Endothelial cell (in vitro differentiated cells): Measurements from ENCODE around the gene PKIG. TPM values are rescaled to one million over a fixed set of nuclear protein-coding genes. Genes with fewer than 3 reads are reported as not detected.

Source experiments
- DNase-seq: peaks from one replicate; pipeline ENCODE4 v3.0.0; 2021; ENCODE audit warnings: low spot score
- H3K27ac Mint-ChIP-seq: one replicate; pipeline ENCODE4 v1.8.0; 2021; ENCODE audit warnings: mixed read lengths, inconsistent platforms; ENCODE audit not compliant: unreplicated experiment
- H3K27me3 Mint-ChIP-seq: one replicate; pipeline ENCODE4 v1.8.0; 2021; ENCODE audit warnings: mild to moderate bottlenecking, moderate library complexity, mixed read lengths, inconsistent platforms; ENCODE audit not compliant: unreplicated experiment
- H3K36me3 Mint-ChIP-seq: one replicate; pipeline ENCODE4 v1.8.0; 2021; ENCODE audit warnings: mild to moderate bottlenecking, low read depth, mixed read lengths, inconsistent platforms; ENCODE audit not compliant: unreplicated experiment
- H3K4me1 Mint-ChIP-seq: one replicate; pipeline ENCODE4 v1.8.0; 2021; ENCODE audit warnings: mild to moderate bottlenecking, mixed read lengths, inconsistent platforms; ENCODE audit not compliant: unreplicated experiment
- H3K4me3 Mint-ChIP-seq: one replicate; pipeline ENCODE4 v1.8.0; 2021; ENCODE audit warnings: mild to moderate bottlenecking, mixed read lengths, inconsistent platforms; ENCODE audit not compliant: unreplicated experiment
- H3K9me3 Mint-ChIP-seq: one replicate; pipeline ENCODE4 v1.8.0; 2021; ENCODE audit warnings: mixed read lengths, inconsistent platforms; ENCODE audit not compliant: unreplicated experiment
- CTCF ChIP-seq: fragments of 200-600 bp; sonication (generic); IDR thresholded peaks from one replicate; pipeline ENCODE4 v1.5.0; 2021; ENCODE audit warnings: antibody characterized with exemption; ENCODE audit not compliant: unreplicated experiment
- total RNA-seq: library from RNA; stranded (reverse); fragmentation: NEBNext Ultra II Directional; extraction: Animal tissue kit (Norgen Biotek cat#: 25700); gene quantifications from one replicate; pipeline ENCODE4 v1.2.1, GENCODE V29; 2021; ENCODE audit not compliant: unreplicated experiment

PKIG gene
- total RNA-seq, 1 donor from 2014 or later: 184 TPM

GRCh38 chr20:44621325-44621724 lies 38.9 kb downstream of the PKIG start:
- Mint-ChIP-seq H3K27ac (peak overlapping the region; percentile 32), H3K4me3 (peak overlapping the region; percentile 57), H3K27me3 (peaks cover 22% of the 10 kb centered on the region), H3K4me1 (peaks cover 5% of the 10 kb centered on the region), H3K36me3 (peaks cover 73% of the 10 kb centered on the region), H3K9me3 (no peaks in the 10 kb centered on the region)
- no peak for TF ChIP-seq CTCF
- DNase-seq: no peak

- Mint-ChIP-seq H3K4me3 (peak overlapping the region; percentile 57), H3K27me3 (peaks cover 25% of the 10 kb centered on the region), H3K4me1 (peaks cover 3% of the 10 kb centered on the region), H3K27ac (peak overlapping the region; percentile 32), H3K36me3 (peaks cover 74% of the 10 kb centered on the region), H3K9me3 (no peaks in the 10 kb centered on the region)
- no peak for TF ChIP-seq CTCF
- DNase-seq: no peak
Observed at GRCh38 chr20:44621939-44622338, 39.6 kb downstream of the PKIG start.

- Mint-ChIP-seq H3K9me3 (no peaks in the 10 kb centered on the region), H3K27ac (no peak overlapping the region), H3K36me3 (peaks cover 75% of the 10 kb centered on the region), H3K27me3 (peaks cover 29% of the 10 kb centered on the region), H3K4me3 (no peak overlapping the region), H3K4me1 (peaks cover 3% of the 10 kb centered on the region)
- no peak for TF ChIP-seq CTCF
- no peak for DNase-seq
Observed at GRCh38 chr20:44622501-44623270, 40.3 kb downstream of the PKIG start.

- Mint-ChIP-seq H3K4me3 (no peak overlapping the region), H3K27me3 (peaks cover 30% of the 10 kb centered on the region), H3K4me1 (peaks cover 3% of the 10 kb centered on the region), H3K36me3 (peaks cover 66% of the 10 kb centered on the region), H3K27ac (no peak overlapping the region), H3K9me3 (no peaks in the 10 kb centered on the region)
- no peak for TF ChIP-seq CTCF
- no peak for DNase-seq
Observed at GRCh38 chr20:44624152-44624551, 41.8 kb downstream of the PKIG start.

- Mint-ChIP-seq H3K36me3 (peaks cover 60% of the 10 kb centered on the region), H3K9me3 (no peaks in the 10 kb centered on the region), H3K4me3 (no peak overlapping the region), H3K27me3 (peaks cover 23% of the 10 kb centered on the region), H3K27ac (no peak overlapping the region), H3K4me1 (peaks cover 3% of the 10 kb centered on the region)
- DNase-seq: no peak
- no peak for TF ChIP-seq CTCF
Observed at GRCh38 chr20:44624743-44625271, 42.4 kb downstream of the PKIG start.
